GM21390 (cell line): Measurements from ENCODE around the gene TBC1D28.
"Not testable (repeated sequence)": the region's sequence is repeated elsewhere in the genome, so short reads cannot be mapped to it uniquely, and the experiment has no call there.

ENCODE experiments used
- ATAC-seq: cut with Tn5 transposase; IDR thresholded peaks from one replicate; pipeline ENCODE4 v1.9.1; 2021; ENCODE audit not compliant: unreplicated experiment

The TBC1D28 gene

DNA sequence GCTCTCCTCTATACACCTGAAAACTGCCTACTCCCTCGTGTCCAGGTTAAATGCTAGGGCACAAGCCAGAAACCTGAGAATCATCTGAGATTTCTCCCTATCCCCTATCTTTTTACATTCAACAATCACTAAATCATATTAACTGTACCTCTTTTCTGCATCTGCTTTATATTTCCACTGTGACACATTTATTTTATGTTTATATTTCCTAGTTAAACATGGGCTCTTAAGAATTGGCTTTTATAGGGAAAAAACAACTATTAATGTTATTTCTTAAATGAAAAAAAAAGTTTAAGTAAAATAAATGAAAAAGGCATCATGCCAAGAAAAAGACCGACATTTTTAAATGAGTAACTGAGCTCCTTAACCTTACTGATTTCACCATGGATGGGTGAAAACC is 26.6 kb downstream of the TBC1D28 start:
- ATAC-seq = not testable (repeated sequence)

DNA sequence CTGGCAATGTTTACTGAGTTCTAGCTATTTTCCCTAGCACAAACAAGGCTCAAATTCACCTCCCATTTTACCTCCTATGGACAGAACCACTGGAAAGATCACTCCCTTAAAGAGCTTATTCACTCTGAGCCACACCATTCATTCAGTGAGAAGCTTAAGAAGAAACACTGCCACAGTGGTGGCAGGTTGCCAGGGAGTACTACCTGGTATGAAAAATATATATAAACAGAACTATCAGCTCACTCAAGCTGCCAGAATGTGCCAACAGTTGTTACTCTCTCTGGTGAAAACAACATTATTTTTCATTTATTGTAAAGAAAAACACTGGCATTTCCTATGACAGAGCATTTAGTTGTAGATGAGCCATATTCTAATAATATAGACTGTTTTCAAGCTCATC is 31.2 kb downstream of the TBC1D28 start:
- not testable (repeated sequence) for ATAC-seq

DNA sequence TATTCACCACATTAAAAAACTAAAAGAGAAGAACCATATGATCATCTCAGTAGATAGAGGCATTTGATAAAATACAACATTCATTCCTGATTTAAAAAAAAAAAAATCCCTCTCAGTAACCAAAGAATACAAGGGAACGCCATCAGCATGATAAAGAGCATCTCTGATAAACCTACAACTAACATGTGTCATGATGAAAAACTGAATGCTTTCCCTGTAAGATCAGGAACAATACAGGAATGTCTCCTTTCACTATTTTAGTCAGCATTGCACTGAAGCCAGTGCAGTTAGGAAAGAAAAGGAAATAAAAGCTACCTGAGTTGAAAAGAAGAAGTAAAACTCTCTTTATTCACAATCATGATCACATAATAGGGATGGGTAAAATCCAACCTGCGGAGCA is 51.1 kb downstream of the TBC1D28 start:
- not testable (repeated sequence) for ATAC-seq
